ENCODE measurements around the gene EXOC5. TPM values are rescaled to one million over a fixed set of nuclear protein-coding genes. Genes with fewer than 3 reads are reported as not detected.
"Not testable (repeated sequence)": the region's sequence is repeated elsewhere in the genome, so short reads cannot be mapped to it uniquely, and the experiment has no call there.

EXOC5 gene
- total RNA-seq, 1 donor from 2014 or later: 98.4 TPM

GRCh38 chr14:57232006-57232405 lies 36.7 kb downstream of the EXOC5 start:
- Mint-ChIP-seq H3K4me1 (no peaks in the 10 kb centered on the region), H3K27me3 (ENCODE audit: low read depth) (no peaks in the 10 kb centered on the region), H3K4me3 (no peak overlapping the region), H3K9me3 (no peaks in the 10 kb centered on the region), H3K27ac (ENCODE audit: unreplicated experiment) (no peak overlapping the region), H3K36me3 (ENCODE audit: low read depth) (peaks cover 20% of the 10 kb centered on the region)
- no peak for DNase-seq (ENCODE audit: low read depth, low spot score)
- TF ChIP-seq CTCF (conservative IDR thresholded peaks at IDR 0.05): no peak

- not testable (repeated sequence) for H3K4me1 Mint-ChIP-seq; H3K9me3 Mint-ChIP-seq; H3K27me3 Mint-ChIP-seq (ENCODE audit: low read depth); DNase-seq (ENCODE audit: low read depth, low spot score); H3K27ac Mint-ChIP-seq (ENCODE audit: unreplicated experiment); H3K4me3 Mint-ChIP-seq
- H3K36me3 Mint-ChIP-seq (ENCODE audit: low read depth): peaks cover 26% of the 10 kb centered on the region
Observed at GRCh38 chr14:57228320-57228719, 40.4 kb downstream of the EXOC5 start.

DNA sequence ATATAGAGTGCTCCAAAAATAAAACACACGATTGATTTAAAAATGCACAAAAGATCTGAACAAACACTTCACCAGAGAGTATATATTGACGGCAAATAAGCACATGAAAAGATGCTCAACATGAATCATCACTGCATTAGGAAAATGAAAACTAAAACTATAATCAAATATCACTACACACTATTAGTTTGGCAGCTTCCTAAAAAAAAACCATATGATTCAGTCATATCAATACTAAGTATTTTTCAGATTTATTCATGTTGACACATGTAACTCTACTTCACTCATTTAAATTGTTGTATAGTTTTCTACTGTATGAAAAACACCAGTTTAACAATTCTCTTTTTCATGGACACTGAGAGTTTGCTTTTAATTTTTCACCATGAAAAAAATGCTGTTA lies 41.6 kb downstream of the EXOC5 start:
- Mint-ChIP-seq H3K27ac (ENCODE audit: unreplicated experiment) (no peak overlapping the region), H3K36me3 (ENCODE audit: low read depth) (peaks cover 20% of the 10 kb centered on the region), H3K4me3 (no peak overlapping the region), H3K27me3 (ENCODE audit: low read depth) (no peaks in the 10 kb centered on the region), H3K9me3 (no peaks in the 10 kb centered on the region), H3K4me1 (no peaks in the 10 kb centered on the region)
- DNase-seq (ENCODE audit: low read depth, low spot score): no peak
- TF ChIP-seq CTCF (conservative IDR thresholded peaks at IDR 0.05): no peak

DNA sequence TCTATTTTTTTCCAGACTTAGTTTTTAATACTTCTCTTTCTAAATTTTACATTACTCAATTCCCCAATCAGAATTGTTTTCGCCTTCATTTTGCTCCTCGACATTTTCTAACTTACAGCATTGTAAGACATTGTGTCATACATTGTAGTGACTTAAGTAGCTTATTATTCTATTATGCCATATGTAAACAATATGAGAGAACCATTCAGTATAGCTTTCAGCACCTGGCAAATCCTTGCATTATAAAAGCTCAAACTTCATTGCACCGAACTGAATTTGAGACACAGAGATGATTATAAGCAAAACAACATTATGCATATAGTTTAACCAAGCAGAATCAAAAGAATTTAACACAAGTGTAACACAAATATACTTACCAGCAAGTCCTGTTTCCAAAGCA lies 46.8 kb downstream of the EXOC5 start:
- no peak for DNase-seq (ENCODE audit: low read depth, low spot score)
- Mint-ChIP-seq H3K9me3 (no peaks in the 10 kb centered on the region), H3K27ac (ENCODE audit: unreplicated experiment) (no peak overlapping the region), H3K4me3 (no peak overlapping the region), H3K4me1 (no peaks in the 10 kb centered on the region), H3K27me3 (ENCODE audit: low read depth) (no peaks in the 10 kb centered on the region), H3K36me3 (ENCODE audit: low read depth) (peaks cover 10% of the 10 kb centered on the region)
- TF ChIP-seq CTCF (conservative IDR thresholded peaks at IDR 0.05): no peak

- DNase-seq (ENCODE audit: low read depth, low spot score): no peak
- H3K4me1 Mint-ChIP-seq: no peaks in the 10 kb centered on the region
- no peak overlapping the region for H3K4me3 Mint-ChIP-seq
- peaks cover 32% of the 10 kb centered on the region for H3K36me3 Mint-ChIP-seq (ENCODE audit: low read depth)
- H3K9me3 Mint-ChIP-seq: no peaks in the 10 kb centered on the region
- no peak for TF ChIP-seq CTCF (conservative IDR thresholded peaks at IDR 0.05)
- no peaks in the 10 kb centered on the region for H3K27me3 Mint-ChIP-seq (ENCODE audit: low read depth)
- H3K27ac Mint-ChIP-seq (ENCODE audit: unreplicated experiment): no peak overlapping the region
Observed at GRCh38 chr14:57212919-57213318, 55.8 kb downstream of the EXOC5 start.

- no peak for TF ChIP-seq CTCF (conservative IDR thresholded peaks at IDR 0.05)
- Mint-ChIP-seq H3K9me3 (no peaks in the 10 kb centered on the region), H3K27ac (ENCODE audit: unreplicated experiment) (no peak overlapping the region), H3K36me3 (ENCODE audit: low read depth) (peaks cover 19% of the 10 kb centered on the region), H3K4me3 (no peak overlapping the region), H3K27me3 (ENCODE audit: low read depth) (no peaks in the 10 kb centered on the region), H3K4me1 (no peaks in the 10 kb centered on the region)
- no peak for DNase-seq (ENCODE audit: low read depth, low spot score)
Observed at GRCh38 chr14:57209561-57209960, 59.1 kb downstream of the EXOC5 start.
